Colonic mucosa (tissue), 4 donors: ENCODE results near the gene MTUS2. TPM values are rescaled to one million over a fixed set of nuclear protein-coding genes. Genes with fewer than 3 reads are reported as not detected.

Experiments
- DNase-seq: peaks from one replicate; pipeline ENCODE4 v3.0.0-alpha.2; 2020
- H3K27ac ChIP-seq: fragments of 200-600 bp; one replicate; pipeline ENCODE4 v1.8.0; 2021
- H3K27me3 ChIP-seq: fragments of 200-600 bp; one replicate; pipeline ENCODE4 v1.8.0; 2021
- H3K36me3 ChIP-seq: fragments of 200-600 bp; one replicate; pipeline ENCODE4 v1.8.0; 2021
- H3K4me1 ChIP-seq: fragments of 200-600 bp; one replicate; pipeline ENCODE4 v1.8.0; 2021; ENCODE audit warnings: mild to moderate bottlenecking
- H3K4me3 ChIP-seq: fragments of 200-600 bp; one replicate; pipeline ENCODE4 v1.8.0; 2021
- H3K9ac ChIP-seq, 2 donors: one replicate each; pipeline ENCODE4 v1.7.0; 2013; ENCODE audit warnings: control low read depth in 2 of 2, low read depth in 2 of 2, low read length in 2 of 2
- H3K9me3 ChIP-seq: fragments of 200-600 bp; one replicate; pipeline ENCODE4 v1.8.0; 2021
- intact Hi-C: fragments of 100-400 bp; cut with DNase I; formaldehyde crosslinking; loops from one replicate; pipeline ENCODE4 v1.14.1; 2022
- total RNA-seq, 2 donors: library from RNA; stranded (reverse); fragmentation: NEBNext Ultra II Directional in 1 of 2; extraction: Animal tissue kit (Norgen Biotek cat#: 25700) in 1 of 2; gene quantifications; one replicate each; pipeline ENCODE4 v1.2.1, GENCODE V29; 2021
- TF ChIP-seq, protein P1 (sequence below): fragments of 200-600 bp; IDR thresholded peaks from one replicate; pipeline ENCODE4 v1.8.0; 2022; ENCODE audit warnings: antibody characterized with exemption, mild to moderate bottlenecking
- donor health status: healthy.
- donor health status: DM: no; HTN: no; CAD: no.
- donor health status: DM: no; HTN: no; CAD: no.

The MTUS2 gene
- total RNA-seq, 2 donors from 2014 or later, result 0.11 to 0.40 TPM

GRCh38 chr13:29476046-29476445 is 655.9 kb downstream of the MTUS2 start:
- intact Hi-C loops, result no loop called here
- no peak overlapping the region for H3K4me3 ChIP-seq
- H3K9ac ChIP-seq, result no peak overlapping the region
- no peaks in the 10 kb centered on the region for H3K9me3 ChIP-seq
- H3K36me3 ChIP-seq, result no peaks in the 10 kb centered on the region
- no peaks in the 10 kb centered on the region for H3K27me3 ChIP-seq
- H3K27ac ChIP-seq, result no peak overlapping the region
- TF ChIP-seq, protein P1, sequence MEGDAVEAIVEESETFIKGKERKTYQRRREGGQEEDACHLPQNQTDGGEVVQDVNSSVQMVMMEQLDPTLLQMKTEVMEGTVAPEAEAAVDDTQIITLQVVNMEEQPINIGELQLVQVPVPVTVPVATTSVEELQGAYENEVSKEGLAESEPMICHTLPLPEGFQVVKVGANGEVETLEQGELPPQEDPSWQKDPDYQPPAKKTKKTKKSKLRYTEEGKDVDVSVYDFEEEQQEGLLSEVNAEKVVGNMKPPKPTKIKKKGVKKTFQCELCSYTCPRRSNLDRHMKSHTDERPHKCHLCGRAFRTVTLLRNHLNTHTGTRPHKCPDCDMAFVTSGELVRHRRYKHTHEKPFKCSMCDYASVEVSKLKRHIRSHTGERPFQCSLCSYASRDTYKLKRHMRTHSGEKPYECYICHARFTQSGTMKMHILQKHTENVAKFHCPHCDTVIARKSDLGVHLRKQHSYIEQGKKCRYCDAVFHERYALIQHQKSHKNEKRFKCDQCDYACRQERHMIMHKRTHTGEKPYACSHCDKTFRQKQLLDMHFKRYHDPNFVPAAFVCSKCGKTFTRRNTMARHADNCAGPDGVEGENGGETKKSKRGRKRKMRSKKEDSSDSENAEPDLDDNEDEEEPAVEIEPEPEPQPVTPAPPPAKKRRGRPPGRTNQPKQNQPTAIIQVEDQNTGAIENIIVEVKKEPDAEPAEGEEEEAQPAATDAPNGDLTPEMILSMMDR, result no peak
- no peak for DNase-seq
- H3K4me1 ChIP-seq, result no peaks in the 10 kb centered on the region

DNA sequence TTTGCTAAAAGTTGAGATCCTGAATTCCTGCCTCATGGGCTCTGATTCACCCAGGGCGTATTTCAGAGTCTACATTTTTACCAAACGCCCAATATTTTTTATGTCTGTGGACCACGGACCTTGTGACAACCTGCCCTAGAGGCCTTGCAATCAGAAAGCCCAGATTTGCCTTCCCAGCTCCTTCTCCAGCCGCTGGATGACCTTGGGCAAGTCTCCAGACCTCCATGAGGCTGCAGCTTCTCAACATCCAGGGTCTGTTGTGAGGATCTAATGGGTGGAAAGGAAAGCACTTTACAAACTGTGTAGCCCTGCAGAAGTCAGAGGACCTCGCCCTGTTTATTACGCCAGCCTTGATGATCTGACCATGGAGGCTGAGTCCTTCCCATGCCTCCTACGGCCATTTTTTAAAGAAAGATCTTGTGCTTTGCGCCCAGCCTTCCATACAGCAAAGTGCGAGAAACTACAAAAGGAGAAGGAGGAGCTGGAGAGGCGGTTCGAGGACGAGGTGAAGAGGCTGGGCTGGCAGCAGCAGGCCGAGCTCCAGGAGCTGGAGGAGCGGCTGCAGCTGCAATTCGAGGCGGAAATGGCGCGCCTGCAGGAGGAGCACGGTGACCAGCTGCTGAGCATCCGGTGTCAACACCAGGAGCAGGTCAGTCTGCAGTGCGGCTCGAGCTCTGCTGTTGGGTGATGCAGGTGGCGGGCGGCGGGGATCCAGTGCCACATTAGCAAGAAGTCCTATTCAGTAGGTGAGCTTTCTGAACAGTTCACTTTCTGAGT is 659.8 kb downstream of the MTUS2 start:
- H3K27me3 ChIP-seq, result no peaks in the 10 kb centered on the region
- no peak for DNase-seq

GRCh38 chr13:29480893-29481525 is 660.9 kb downstream of the MTUS2 start:
- Histone ChIP-seq H3K36me3 (no peaks in the 10 kb centered on the region), H3K4me3 (no peak overlapping the region), H3K9ac (no peak overlapping the region), H3K27me3 (no peaks in the 10 kb centered on the region), H3K9me3 (no peaks in the 10 kb centered on the region), H3K27ac (no peak overlapping the region), H3K4me1 (no peaks in the 10 kb centered on the region)
- intact Hi-C loops, result no loop called here
- TF ChIP-seq, protein P1, result no peak
- DNase-seq, result no peak

More for the DNA sequence above, 659.8 kb downstream of the MTUS2 start:
- TF ChIP-seq, protein P1, result no peak
- H3K9ac ChIP-seq, result no peak overlapping the region
- no peaks in the 10 kb centered on the region for H3K4me1 ChIP-seq
- intact Hi-C loops, result no loop called here
- no peaks in the 10 kb centered on the region for H3K9me3 ChIP-seq
- no peak overlapping the region for H3K4me3 ChIP-seq
- H3K36me3 ChIP-seq, result no peaks in the 10 kb centered on the region
- H3K27ac ChIP-seq, result no peak overlapping the region

- H3K4me3 ChIP-seq, result no peak overlapping the region
Observed at GRCh38 chr13:29481603-29482002, 661.5 kb downstream of the MTUS2 start.

GRCh38 chr13:29482504-29482903 is 662.4 kb downstream of the MTUS2 start:
- H3K4me3 ChIP-seq, result no peak overlapping the region
- TF ChIP-seq, protein P1, result no peak
- H3K36me3 ChIP-seq, result no peaks in the 10 kb centered on the region
- H3K27ac ChIP-seq, result no peak overlapping the region
- no peaks in the 10 kb centered on the region for H3K27me3 ChIP-seq
- no peaks in the 10 kb centered on the region for H3K4me1 ChIP-seq
- H3K9ac ChIP-seq, result no peak overlapping the region
- H3K9me3 ChIP-seq, result no peaks in the 10 kb centered on the region
- intact Hi-C loops, result no loop called here
- DNase-seq, result no peak

More at GRCh38 chr13:29481603-29482002, 661.5 kb downstream of the MTUS2 start:
- Histone ChIP-seq H3K9me3 (no peaks in the 10 kb centered on the region), H3K27me3 (no peaks in the 10 kb centered on the region), H3K27ac (no peak overlapping the region), H3K36me3 (no peaks in the 10 kb centered on the region), H3K9ac (no peak overlapping the region), H3K4me1 (no peaks in the 10 kb centered on the region)
- intact Hi-C loops, result no loop called here
- TF ChIP-seq, protein P1, result no peak
- DNase-seq, result no peak
